ENCODE data around the gene PMVK. TPM values are rescaled to one million over a fixed set of nuclear protein-coding genes. Genes with fewer than 3 reads are reported as not detected.

Gene PMVK
- total and polyA plus RNA-seq, 4 donors: 9.7 to 37.3 (median 18.6) TPM

DNA sequence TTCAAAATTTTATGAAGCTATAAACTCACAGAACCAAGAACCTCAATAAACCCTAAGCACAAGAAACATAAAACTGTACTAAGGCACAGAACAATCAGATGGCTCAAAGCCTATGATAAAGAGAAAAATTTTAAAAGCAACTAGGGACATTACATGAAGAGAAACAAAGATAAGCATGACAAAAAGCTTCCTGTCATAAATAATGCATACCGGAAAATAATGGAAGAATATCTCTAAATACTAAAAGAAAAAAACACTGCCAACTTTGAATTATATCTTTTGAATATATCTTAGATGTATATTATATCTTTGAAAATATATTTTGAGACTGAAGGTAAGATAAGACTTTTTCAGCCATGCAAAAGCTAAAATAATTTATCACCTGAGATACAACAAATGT, 45.1 kb downstream of the PMVK start:
- DNase-seq (ENCODE audit: low spot score): no peak
- H3K9ac ChIP-seq (ENCODE audit: low read depth in 1 of 2, low read length in 2 of 2): no peak overlapping the region
- H3K9me3 ChIP-seq (ENCODE audit: control insufficient read depth in 4 of 4, low read length in 3 of 4): no peaks in the 10 kb centered on the region
- H3K27ac ChIP-seq (ENCODE audit: low read depth in 1 of 2, low read length in 2 of 2): no peak overlapping the region
- H3K36me3 ChIP-seq (ENCODE audit: control insufficient read depth in 4 of 4, insufficient read depth in 3 of 4, low read depth in 1 of 4, low read length in 3 of 4): no peaks in the 10 kb centered on the region
- 63% methylated on average over 1 of the region's 1 CpG for WGBS
- peaks cover 0 to under 1% (median 0%) of the 10 kb centered on the region in 4 donors for H3K4me1 ChIP-seq (ENCODE audit: control insufficient read depth in 4 of 4, insufficient read depth in 4 of 4, low read length in 3 of 4)
- no peaks in the 10 kb centered on the region for H3K27me3 ChIP-seq (ENCODE audit: control insufficient read depth in 4 of 4, insufficient read depth in 4 of 4, low read length in 3 of 4)
- no peak overlapping the region for H3K4me3 ChIP-seq (ENCODE audit: low read depth in 1 of 3, low read length in 3 of 3)
- no peak for TF ChIP-seq NR2F2 (IDR thresholded peaks at IDR 0.05)
- no peak for TF ChIP-seq FOXA2 (IDR thresholded peaks at IDR 0.05)
- no peak for TF ChIP-seq EGR1 (IDR thresholded peaks at IDR 0.05; ENCODE audit: low read depth in 2 of 2)
- TF ChIP-seq HNF4A (conservative IDR thresholded peaks at IDR 0.05): no peak
- TF ChIP-seq SP1 (IDR thresholded peaks at IDR 0.05): no peak
- TF ChIP-seq, protein P1, sequence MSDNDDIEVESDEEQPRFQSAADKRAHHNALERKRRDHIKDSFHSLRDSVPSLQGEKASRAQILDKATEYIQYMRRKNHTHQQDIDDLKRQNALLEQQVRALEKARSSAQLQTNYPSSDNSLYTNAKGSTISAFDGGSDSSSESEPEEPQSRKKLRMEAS (IDR thresholded peaks at IDR 0.05): no peak
- no peak for TF ChIP-seq FOXA1 (IDR thresholded peaks at IDR 0.05)
- TF ChIP-seq, protein P2, sequence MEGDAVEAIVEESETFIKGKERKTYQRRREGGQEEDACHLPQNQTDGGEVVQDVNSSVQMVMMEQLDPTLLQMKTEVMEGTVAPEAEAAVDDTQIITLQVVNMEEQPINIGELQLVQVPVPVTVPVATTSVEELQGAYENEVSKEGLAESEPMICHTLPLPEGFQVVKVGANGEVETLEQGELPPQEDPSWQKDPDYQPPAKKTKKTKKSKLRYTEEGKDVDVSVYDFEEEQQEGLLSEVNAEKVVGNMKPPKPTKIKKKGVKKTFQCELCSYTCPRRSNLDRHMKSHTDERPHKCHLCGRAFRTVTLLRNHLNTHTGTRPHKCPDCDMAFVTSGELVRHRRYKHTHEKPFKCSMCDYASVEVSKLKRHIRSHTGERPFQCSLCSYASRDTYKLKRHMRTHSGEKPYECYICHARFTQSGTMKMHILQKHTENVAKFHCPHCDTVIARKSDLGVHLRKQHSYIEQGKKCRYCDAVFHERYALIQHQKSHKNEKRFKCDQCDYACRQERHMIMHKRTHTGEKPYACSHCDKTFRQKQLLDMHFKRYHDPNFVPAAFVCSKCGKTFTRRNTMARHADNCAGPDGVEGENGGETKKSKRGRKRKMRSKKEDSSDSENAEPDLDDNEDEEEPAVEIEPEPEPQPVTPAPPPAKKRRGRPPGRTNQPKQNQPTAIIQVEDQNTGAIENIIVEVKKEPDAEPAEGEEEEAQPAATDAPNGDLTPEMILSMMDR (IDR thresholded peaks at IDR 0.05; ENCODE audit: low read depth, low read length, missing input control): no peak
- TF ChIP-seq, protein P3, sequence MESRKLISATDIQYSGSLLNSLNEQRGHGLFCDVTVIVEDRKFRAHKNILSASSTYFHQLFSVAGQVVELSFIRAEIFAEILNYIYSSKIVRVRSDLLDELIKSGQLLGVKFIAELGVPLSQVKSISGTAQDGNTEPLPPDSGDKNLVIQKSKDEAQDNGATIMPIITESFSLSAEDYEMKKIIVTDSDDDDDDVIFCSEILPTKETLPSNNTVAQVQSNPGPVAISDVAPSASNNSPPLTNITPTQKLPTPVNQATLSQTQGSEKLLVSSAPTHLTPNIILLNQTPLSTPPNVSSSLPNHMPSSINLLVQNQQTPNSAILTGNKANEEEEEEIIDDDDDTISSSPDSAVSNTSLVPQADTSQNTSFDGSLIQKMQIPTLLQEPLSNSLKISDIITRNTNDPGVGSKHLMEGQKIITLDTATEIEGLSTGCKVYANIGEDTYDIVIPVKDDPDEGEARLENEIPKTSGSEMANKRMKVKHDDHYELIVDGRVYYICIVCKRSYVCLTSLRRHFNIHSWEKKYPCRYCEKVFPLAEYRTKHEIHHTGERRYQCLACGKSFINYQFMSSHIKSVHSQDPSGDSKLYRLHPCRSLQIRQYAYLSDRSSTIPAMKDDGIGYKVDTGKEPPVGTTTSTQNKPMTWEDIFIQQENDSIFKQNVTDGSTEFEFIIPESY (IDR thresholded peaks at IDR 0.05): no peak
- no peak for TF ChIP-seq HNF4G (IDR thresholded peaks at IDR 0.05)

DNA sequence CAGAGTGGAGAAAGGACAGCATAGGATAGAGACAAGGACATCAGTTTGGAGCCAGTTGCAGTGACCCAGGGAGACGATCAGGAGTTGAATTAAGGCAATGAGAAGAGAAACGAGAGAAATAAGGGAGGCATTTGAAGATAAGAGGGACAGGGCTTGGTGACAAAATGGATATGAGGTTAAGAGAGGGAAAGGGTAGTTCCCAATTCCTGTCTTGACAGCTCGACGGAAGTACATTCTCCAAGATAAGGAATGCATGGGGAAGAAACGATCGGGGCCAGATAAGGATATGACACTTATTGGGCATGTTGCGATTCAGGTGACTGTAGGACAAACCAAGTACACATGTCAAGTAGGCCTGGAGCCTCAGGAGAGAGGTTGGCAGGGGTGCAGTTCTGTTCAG, 47.8 kb downstream of the PMVK start:
- no peak for DNase-seq (ENCODE audit: low spot score)
- peaks cover 0 to 3% (median 0%) of the 10 kb centered on the region in 4 donors for H3K4me1 ChIP-seq (ENCODE audit: control insufficient read depth in 4 of 4, insufficient read depth in 4 of 4, low read length in 3 of 4)
- H3K27me3 ChIP-seq (ENCODE audit: control insufficient read depth in 4 of 4, insufficient read depth in 4 of 4, low read length in 3 of 4): no peaks in the 10 kb centered on the region
- TF ChIP-seq, protein P4, sequence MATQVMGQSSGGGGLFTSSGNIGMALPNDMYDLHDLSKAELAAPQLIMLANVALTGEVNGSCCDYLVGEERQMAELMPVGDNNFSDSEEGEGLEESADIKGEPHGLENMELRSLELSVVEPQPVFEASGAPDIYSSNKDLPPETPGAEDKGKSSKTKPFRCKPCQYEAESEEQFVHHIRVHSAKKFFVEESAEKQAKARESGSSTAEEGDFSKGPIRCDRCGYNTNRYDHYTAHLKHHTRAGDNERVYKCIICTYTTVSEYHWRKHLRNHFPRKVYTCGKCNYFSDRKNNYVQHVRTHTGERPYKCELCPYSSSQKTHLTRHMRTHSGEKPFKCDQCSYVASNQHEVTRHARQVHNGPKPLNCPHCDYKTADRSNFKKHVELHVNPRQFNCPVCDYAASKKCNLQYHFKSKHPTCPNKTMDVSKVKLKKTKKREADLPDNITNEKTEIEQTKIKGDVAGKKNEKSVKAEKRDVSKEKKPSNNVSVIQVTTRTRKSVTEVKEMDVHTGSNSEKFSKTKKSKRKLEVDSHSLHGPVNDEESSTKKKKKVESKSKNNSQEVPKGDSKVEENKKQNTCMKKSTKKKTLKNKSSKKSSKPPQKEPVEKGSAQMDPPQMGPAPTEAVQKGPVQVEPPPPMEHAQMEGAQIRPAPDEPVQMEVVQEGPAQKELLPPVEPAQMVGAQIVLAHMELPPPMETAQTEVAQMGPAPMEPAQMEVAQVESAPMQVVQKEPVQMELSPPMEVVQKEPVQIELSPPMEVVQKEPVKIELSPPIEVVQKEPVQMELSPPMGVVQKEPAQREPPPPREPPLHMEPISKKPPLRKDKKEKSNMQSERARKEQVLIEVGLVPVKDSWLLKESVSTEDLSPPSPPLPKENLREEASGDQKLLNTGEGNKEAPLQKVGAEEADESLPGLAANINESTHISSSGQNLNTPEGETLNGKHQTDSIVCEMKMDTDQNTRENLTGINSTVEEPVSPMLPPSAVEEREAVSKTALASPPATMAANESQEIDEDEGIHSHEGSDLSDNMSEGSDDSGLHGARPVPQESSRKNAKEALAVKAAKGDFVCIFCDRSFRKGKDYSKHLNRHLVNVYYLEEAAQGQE (IDR thresholded peaks at IDR 0.05): no peak
- TF ChIP-seq JUND (IDR thresholded peaks at IDR 0.05) (no peak), FOXA1 (IDR thresholded peaks at IDR 0.05) (no peak), HNF4A (conservative IDR thresholded peaks at IDR 0.05) (no peak), TAF1 (conservative IDR thresholded peaks at IDR 0.05) (no peak), SP1 (IDR thresholded peaks at IDR 0.05) (no peak), RAD21 (IDR thresholded peaks at IDR 0.05) (no peak), EGR1 (IDR thresholded peaks at IDR 0.05; ENCODE audit: low read depth in 2 of 2) (no peak), HNF4G (IDR thresholded peaks at IDR 0.05) (no peak), RXRA (IDR thresholded peaks at IDR 0.05) (no peak)
- TF ChIP-seq, protein P1 (IDR thresholded peaks at IDR 0.05): no peak
- TF ChIP-seq, protein P2 (IDR thresholded peaks at IDR 0.05; ENCODE audit: low read depth, low read length, missing input control): no peak
- TF ChIP-seq, protein P3 (IDR thresholded peaks at IDR 0.05): no peak
- no peak overlapping the region for H3K4me3 ChIP-seq (ENCODE audit: low read depth in 1 of 3, low read length in 3 of 3)
- 86% methylated on average over 7 of the region's 7 CpGs for WGBS
- no peak overlapping the region for H3K27ac ChIP-seq (ENCODE audit: low read depth in 1 of 2, low read length in 2 of 2)
- H3K9me3 ChIP-seq (ENCODE audit: control insufficient read depth in 4 of 4, low read length in 3 of 4): no peaks in the 10 kb centered on the region
- H3K9ac ChIP-seq (ENCODE audit: low read depth in 1 of 2, low read length in 2 of 2): no peak overlapping the region
- H3K36me3 ChIP-seq (ENCODE audit: control insufficient read depth in 4 of 4, insufficient read depth in 3 of 4, low read depth in 1 of 4, low read length in 3 of 4): no peaks in the 10 kb centered on the region

Measured in liver (tissue), 9 donors.